Neural crest cell (in vitro differentiated cells): Measurements from ENCODE around the gene PRKCA. TPM values are rescaled to one million over a fixed set of nuclear protein-coding genes. Genes with fewer than 3 reads are reported as not detected.

ENCODE experiments used
- DNase-seq: peaks from one replicate; pipeline ENCODE4 v3.0.0; 2021; ENCODE audit warnings: low read depth, mixed read lengths, low spot score
- H3K27ac Mint-ChIP-seq: one replicate; pipeline ENCODE4 v1.8.0; 2021; ENCODE audit warnings: mild to moderate bottlenecking, mixed read lengths; ENCODE audit not compliant: unreplicated experiment
- H3K27me3 Mint-ChIP-seq: 2 replicates; pipeline ENCODE4 v1.8.0; 2021; ENCODE audit warnings: low read depth, mild to moderate bottlenecking, mixed read lengths
- H3K36me3 Mint-ChIP-seq: 2 replicates; pipeline ENCODE4 v1.8.0; 2021; ENCODE audit warnings: low read depth, mild to moderate bottlenecking, mixed read lengths
- H3K4me1 Mint-ChIP-seq: 2 replicates; pipeline ENCODE4 v1.8.0; 2021; ENCODE audit warnings: mixed read lengths
- H3K4me3 Mint-ChIP-seq: one replicate; pipeline ENCODE4 v1.8.0; 2021; ENCODE audit warnings: mild to moderate bottlenecking, mixed read lengths
- H3K9me3 Mint-ChIP-seq: 2 replicates; pipeline ENCODE4 v1.8.0; 2021; ENCODE audit warnings: mixed read lengths
- CTCF ChIP-seq: fragments of 200-600 bp; sonication (generic); conservative IDR thresholded peaks from 2 replicates; pipeline ENCODE4 v1.5.0; 2021; ENCODE audit warnings: antibody characterized with exemption, mild to moderate bottlenecking
- total RNA-seq: library from RNA; stranded (reverse); gene quantifications from 2 replicates; pipeline ENCODE4 v1.2.1, GENCODE V29; 2021

PRKCA gene
- total RNA-seq, 1 donor from 2014 or later = 22.7 TPM

- Mint-ChIP-seq H3K27me3 (no peaks in the 10 kb centered on the region), H3K4me3 (no peak overlapping the region), H3K9me3 (no peaks in the 10 kb centered on the region), H3K27ac (no peak overlapping the region), H3K4me1 (peaks cover 21% of the 10 kb centered on the region), H3K36me3 (no peaks in the 10 kb centered on the region)
- TF ChIP-seq CTCF = no peak
- DNase-seq = no peak
Observed at GRCh38 chr17:66494023-66494803, 191.8 kb downstream of the PRKCA start.

- no peak for TF ChIP-seq CTCF
- Mint-ChIP-seq H3K4me3 (no peak overlapping the region), H3K27ac (no peak overlapping the region)
Observed at GRCh38 chr17:66495035-66495434, 192.6 kb downstream of the PRKCA start.

GRCh38 chr17:66496306-66496705, 193.9 kb downstream of the PRKCA start:
- Mint-ChIP-seq H3K36me3 (no peaks in the 10 kb centered on the region), H3K4me3 (no peak overlapping the region), H3K27me3 (no peaks in the 10 kb centered on the region), H3K27ac (no peak overlapping the region), H3K9me3 (no peaks in the 10 kb centered on the region), H3K4me1 (peaks cover 21% of the 10 kb centered on the region)
- no peak for DNase-seq
- no peak for TF ChIP-seq CTCF

More at GRCh38 chr17:66495035-66495434, 192.6 kb downstream of the PRKCA start:
- peaks cover 21% of the 10 kb centered on the region for H3K4me1 Mint-ChIP-seq
- no peaks in the 10 kb centered on the region for H3K27me3 Mint-ChIP-seq
- no peaks in the 10 kb centered on the region for H3K9me3 Mint-ChIP-seq
- DNase-seq = no peak
- no peaks in the 10 kb centered on the region for H3K36me3 Mint-ChIP-seq

- Mint-ChIP-seq H3K36me3 (no peaks in the 10 kb centered on the region), H3K9me3 (no peaks in the 10 kb centered on the region), H3K27me3 (no peaks in the 10 kb centered on the region), H3K4me1 (peaks cover 16% of the 10 kb centered on the region), H3K27ac (no peak overlapping the region), H3K4me3 (no peak overlapping the region)
- DNase-seq = no peak
- TF ChIP-seq CTCF = no peak
Observed at GRCh38 chr17:66498580-66498979, 196.2 kb downstream of the PRKCA start.

- Mint-ChIP-seq H3K36me3 (no peaks in the 10 kb centered on the region), H3K4me3 (no peak overlapping the region), H3K27ac (no peak overlapping the region), H3K27me3 (no peaks in the 10 kb centered on the region), H3K9me3 (no peaks in the 10 kb centered on the region), H3K4me1 (no peaks in the 10 kb centered on the region)
- no peak for DNase-seq
- no peak for TF ChIP-seq CTCF
Observed at GRCh38 chr17:66506641-66507040, 204.2 kb downstream of the PRKCA start.
